Endometrial microvascular endothelial cells (primary cell): ENCODE data around the gene ZSCAN25. TPM values are rescaled to one million over a fixed set of nuclear protein-coding genes. Genes with fewer than 3 reads are reported as not detected.

Experiments
- in situ Hi-C: cut with HindIII; loops from 2 replicates; pipeline ENCODE4 v1.10.0; 2017; ENCODE audit warnings: low sequenced_read_pairs, low pct_unique_long_range_greater_than_20kb; ENCODE audit errors: inconsistent ontology term
- total RNA-seq: library from RNA; depleted of rRNA; stranded (reverse); fragments of >200 nt; gene quantifications from one replicate; pipeline ENCODE4 v1.2.3, GENCODE V29; 2015; ENCODE audit errors: inconsistent ontology term

ZSCAN25 gene
- total RNA-seq, 1 donor from 2014 or later = 17.3 TPM

DNA sequence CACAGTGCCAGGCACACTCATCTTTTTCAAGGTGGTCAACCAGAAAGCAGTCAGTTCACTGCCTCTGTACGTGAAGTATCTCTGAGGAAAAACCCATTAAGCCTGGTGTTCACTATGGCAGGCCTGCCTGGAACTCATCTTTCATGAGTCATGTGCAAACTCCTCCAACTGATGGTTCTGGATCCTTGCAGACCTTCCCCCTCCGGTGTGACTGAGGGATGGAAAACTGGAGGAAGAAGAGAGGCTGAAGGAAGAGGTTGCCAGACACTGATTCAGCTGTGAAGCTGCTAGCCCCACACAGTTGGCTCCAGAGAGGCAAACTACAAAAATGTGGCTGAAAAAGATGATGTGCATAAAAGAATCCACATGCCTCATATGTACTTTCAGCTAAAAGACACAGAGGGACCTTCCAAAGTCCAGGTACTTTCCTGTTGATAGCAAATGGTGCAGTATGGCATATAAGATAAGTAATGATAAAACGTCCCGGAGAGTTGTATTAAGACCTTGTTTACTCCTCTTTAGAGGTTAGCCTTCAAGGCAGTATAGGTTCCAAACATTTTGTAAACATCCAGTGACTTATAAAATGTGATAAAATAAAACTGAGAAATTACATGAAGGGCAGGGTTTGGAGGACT is 60.4 kb downstream of the ZSCAN25 start:
- in situ Hi-C loops = no loop called here

DNA sequence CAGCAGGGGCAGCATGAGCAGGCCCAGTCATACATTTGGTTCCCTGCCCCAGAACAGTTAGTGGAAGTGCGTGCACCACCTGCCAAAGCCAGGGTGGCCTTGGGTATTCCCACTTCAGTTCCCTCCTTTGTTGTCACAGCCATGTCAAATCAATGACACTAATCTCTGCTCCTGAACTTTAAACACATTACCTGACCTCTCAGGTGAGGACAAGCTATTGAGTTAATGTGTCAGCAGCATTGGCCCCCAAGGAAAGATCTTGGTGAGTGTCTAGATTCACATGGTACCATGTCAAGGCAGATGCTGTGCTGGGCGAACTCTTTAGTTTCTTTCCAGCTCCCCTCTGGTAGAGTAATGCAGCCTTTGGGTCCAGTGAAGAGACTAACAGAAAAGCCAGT is 60.9 kb downstream of the ZSCAN25 start:
- in situ Hi-C loops = no loop called here

DNA sequence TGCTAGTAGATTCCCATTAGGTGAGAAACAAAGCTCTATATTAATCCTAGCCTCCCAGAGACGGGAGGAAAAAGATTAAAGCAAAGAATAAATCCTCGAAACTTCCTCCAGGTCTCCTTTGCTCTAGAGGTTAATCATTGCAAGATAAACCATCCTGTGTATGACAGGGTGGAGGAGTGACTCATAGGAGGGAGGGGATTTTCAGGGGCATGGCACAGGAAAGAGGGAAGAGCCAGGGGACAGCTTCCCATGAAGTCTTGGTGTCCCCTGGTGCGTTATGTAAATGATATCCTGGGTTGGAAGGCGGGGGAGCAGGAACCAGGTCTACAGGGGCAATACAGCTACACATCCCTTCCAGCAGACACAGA is 62.3 kb downstream of the ZSCAN25 start:
- in situ Hi-C loops = no loop called here

DNA sequence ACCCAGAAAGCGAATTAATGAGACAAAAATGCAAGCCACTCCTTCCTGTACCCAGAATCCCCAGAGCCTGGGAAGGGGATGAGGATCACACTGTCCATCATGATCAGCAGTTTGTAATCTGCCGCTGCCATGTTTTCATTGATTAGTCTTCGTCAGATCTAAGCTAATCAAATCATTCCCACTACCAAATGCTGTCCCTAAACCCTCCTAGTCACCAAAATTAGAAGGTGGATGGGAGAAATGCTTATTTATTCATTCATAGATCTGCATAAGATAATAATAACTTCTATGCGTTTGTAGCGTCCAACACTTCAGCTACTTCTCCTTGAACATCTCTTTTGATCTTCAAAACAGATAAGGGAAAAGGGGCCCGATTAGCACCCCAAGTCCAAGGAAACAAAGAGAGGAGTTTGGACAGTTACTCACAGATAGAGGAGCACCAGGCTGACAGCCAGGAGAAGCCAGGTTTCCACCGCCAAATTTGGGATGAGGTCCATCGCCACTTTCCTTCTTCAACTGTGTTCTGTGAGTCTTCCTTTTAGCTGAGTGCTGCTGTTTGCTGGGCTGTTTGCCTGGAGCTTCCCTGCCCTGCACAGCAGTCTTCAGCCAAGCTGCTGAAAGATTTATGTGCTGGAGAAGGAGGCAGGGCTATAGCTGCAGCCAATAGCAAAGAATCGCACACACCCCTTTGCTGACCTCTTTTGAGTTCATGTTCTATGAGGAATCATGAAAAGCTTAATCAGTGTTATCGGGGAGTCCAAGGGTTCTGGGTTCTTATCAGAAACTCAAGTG is 62.9 kb downstream of the ZSCAN25 start, which contains the start of gene CYP3A5:
TSS of gene CYP3A5 (minus strand) at position 597 of the 792 bp plus-strand sequence. CDS start at position 497, 100 bp downstream.
- in situ Hi-C loops = no loop called here

Other genes with a start within 250 kb of the ZSCAN25 start
- gene ARPC1B, start 242.2 kb upstream of the ZSCAN25 start, total RNA-seq = 453 TPM
- 147 TPM for gene PDAP1, start 208.3 kb upstream of the ZSCAN25 start, total RNA-seq
- gene BUD31, start 208.0 kb upstream of the ZSCAN25 start, total RNA-seq = 85.7 TPM
- gene PTCD1, start 178.1 kb upstream of the ZSCAN25 start, total RNA-seq = 3.0 TPM
- 25.1 TPM for gene CPSF4, start 178.0 kb upstream of the ZSCAN25 start, total RNA-seq
- 4,245 TPM for gene ATP5MF, start 150.8 kb upstream of the ZSCAN25 start, total RNA-seq
- gene ZNF789, start 144.1 kb upstream of the ZSCAN25 start, total RNA-seq = 3.3 TPM
- gene ZNF394, start 116.7 kb upstream of the ZSCAN25 start, total RNA-seq = 28.1 TPM
- 8.5 TPM for gene ZKSCAN5, start 112.3 kb upstream of the ZSCAN25 start, total RNA-seq
- 3.9 TPM for gene FAM200A, start 64.8 kb upstream of the ZSCAN25 start, total RNA-seq
- 17.9 TPM for gene ZNF655, start 58.3 kb upstream of the ZSCAN25 start, total RNA-seq
- gene TMEM225B, start 18.7 kb upstream of the ZSCAN25 start, total RNA-seq = not detected
- not detected for gene CYP3A5, start 63.0 kb downstream of the ZSCAN25 start, total RNA-seq
- not detected for gene CYP3A7, start 118.2 kb downstream of the ZSCAN25 start, total RNA-seq
- gene CYP3A4, start 167.2 kb downstream of the ZSCAN25 start, total RNA-seq = not detected
- not detected for gene CYP3A43, start 211.1 kb downstream of the ZSCAN25 start, total RNA-seq